Measurements from ENCODE around the gene ZBTB21. TPM values are rescaled to one million over a fixed set of nuclear protein-coding genes. Genes with fewer than 3 reads are reported as not detected.

ZBTB21 gene
- polyA plus RNA-seq, 1 experiment, result 13.4 TPM

DNA sequence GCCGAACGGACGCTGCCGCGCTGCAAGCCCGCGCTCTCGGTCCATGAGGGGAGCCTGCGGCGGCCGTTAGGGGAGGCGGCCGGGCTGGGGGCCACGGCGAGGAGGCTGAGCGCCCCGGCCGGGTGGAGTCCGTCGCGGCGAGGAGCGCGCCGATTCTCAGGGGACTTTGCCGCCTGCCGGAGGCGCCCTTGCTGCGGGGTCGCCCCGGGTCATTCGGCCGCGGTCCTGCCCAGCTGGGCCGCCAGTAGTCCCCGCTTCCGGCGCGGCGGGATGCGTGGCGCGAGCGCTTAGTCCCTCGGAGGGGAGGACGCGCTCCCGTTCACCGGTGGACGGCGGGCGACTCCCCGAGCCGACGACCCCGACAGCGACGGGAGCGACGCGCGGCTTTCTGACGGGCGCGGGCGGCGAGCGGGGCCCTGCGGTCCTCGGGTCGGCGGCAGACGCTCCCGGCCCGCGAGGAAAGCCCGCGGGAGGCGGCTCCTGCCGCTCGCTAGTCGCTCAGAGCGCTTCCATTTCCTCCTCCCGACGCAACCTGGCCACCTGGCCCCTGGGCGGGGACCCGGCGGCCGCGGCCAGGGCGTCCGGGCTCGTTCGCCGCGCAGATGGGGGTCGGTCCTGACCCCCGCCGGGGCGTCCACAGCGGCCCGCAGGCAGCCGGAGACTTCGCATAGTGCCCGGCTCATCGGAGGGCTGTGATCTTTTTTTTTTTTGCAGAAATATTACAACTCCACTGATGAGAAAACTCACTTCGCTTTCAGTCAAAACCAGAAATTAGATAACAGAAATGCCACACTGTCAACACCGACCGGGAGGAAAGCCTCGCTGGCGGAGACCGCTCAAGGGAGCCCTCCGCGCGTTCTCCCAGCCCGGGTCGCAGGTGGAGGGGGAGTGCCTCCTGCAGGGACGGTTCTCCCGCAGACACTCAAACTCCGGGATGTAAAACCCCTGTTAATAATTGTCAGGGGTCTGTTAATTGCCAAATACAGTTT is 641 bp upstream of the ZBTB21 start:
- peak overlapping the region; percentile 11 for H3K27ac ChIP-seq (ENCODE audit: low read depth, low read length)
- H3K4me3 ChIP-seq (ENCODE audit: low read depth, low read length), result peak overlapping the region; percentile 66
- ChIA-PET POLR2A (interaction anchor here (1.8 kb wide), 1 partner anchor 29 kb away, joined by 6 read pairs; no protein-coding TSS in a partner anchor), CTCF (interaction anchor here (1.3 kb wide), 1 partner anchor 17 kb away, joined by 3 read pairs; no protein-coding TSS in a partner anchor)
- no peak for DNase-seq (ENCODE audit: low read depth, low spot score)
- no peaks in the 10 kb centered on the region for H3K27me3 ChIP-seq (ENCODE audit: control insufficient read depth, insufficient read depth, low read length)
- no peaks in the 10 kb centered on the region; the same call in none of the 2 replicates for H3K9me3 ChIP-seq (ENCODE audit: control insufficient read depth, insufficient read depth, low read length)
- TF ChIP-seq, protein P1, sequence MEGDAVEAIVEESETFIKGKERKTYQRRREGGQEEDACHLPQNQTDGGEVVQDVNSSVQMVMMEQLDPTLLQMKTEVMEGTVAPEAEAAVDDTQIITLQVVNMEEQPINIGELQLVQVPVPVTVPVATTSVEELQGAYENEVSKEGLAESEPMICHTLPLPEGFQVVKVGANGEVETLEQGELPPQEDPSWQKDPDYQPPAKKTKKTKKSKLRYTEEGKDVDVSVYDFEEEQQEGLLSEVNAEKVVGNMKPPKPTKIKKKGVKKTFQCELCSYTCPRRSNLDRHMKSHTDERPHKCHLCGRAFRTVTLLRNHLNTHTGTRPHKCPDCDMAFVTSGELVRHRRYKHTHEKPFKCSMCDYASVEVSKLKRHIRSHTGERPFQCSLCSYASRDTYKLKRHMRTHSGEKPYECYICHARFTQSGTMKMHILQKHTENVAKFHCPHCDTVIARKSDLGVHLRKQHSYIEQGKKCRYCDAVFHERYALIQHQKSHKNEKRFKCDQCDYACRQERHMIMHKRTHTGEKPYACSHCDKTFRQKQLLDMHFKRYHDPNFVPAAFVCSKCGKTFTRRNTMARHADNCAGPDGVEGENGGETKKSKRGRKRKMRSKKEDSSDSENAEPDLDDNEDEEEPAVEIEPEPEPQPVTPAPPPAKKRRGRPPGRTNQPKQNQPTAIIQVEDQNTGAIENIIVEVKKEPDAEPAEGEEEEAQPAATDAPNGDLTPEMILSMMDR (IDR thresholded peaks at IDR 0.05; ENCODE audit: low read depth, low read length), result no peak; the same call in 1 of the 2 replicates

DNA sequence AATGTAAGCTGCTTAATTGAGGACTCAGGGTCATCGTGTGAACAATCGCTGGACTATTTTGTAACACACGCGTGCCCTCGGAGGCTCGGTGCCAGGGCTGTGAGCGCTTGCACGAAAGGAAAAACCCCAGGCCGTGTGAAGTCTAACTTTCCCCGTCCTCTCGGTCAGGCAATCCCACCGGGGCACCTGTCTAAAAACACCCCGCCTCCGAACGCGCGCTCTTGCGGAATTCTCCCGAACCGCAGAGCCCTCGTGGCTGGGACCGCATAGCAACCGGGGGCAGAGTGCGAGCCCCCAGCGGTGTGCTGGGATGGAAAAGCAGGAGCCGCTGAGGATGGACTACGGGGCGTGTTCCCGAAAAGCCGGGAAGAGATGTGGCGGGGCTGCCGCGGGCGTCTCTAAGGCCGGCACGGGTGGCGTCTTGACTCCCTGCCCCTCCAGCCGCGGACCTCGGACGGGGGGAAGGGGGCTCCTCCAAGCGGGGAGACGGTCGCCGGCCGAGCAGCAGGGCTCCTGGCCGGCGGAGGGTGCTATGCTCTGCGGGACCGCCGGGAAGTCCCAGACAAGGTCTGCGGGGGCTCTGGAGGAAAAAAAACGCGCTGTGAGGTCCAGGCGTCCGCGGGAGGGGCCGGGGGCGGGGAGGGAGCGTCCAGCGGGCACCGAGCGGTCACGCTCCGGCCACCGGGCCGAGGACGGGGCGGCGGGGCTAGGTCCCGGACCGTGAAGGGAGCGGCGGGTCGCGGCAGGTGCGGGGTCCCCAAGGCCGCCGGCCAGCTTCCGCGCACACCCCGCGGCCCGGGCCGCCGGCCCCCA is 936 bp downstream of the ZBTB21 start:
- Histone ChIP-seq H3K4me3 (ENCODE audit: low read depth, low read length) (peak overlapping the region; percentile 74), H3K27me3 (ENCODE audit: control insufficient read depth, insufficient read depth, low read length) (no peaks in the 10 kb centered on the region), H3K27ac (ENCODE audit: low read depth, low read length) (peak overlapping the region; percentile 100), H3K9me3 (ENCODE audit: control insufficient read depth, insufficient read depth, low read length) (no peaks in the 10 kb centered on the region; the same call in 1 of the 2 replicates)
- TF ChIP-seq, protein P1 (IDR thresholded peaks at IDR 0.05; ENCODE audit: low read depth, low read length), result peak; percentile 27
- CTCF ChIA-PET, result interaction anchor here (0.9 to 1.3 kb wide), 3 partner anchors 15 to 108 kb away, joined by 3 read pairs; no protein-coding TSS in a partner anchor
- DNase-seq (ENCODE audit: low read depth, low spot score), result no peak
- POLR2A ChIA-PET, result interaction anchor here (0.9 to 1.8 kb wide), 3 partner anchors 30 to 108 kb away, joined by 3 to 6 read pairs (median 6); no protein-coding TSS in a partner anchor

DNA sequence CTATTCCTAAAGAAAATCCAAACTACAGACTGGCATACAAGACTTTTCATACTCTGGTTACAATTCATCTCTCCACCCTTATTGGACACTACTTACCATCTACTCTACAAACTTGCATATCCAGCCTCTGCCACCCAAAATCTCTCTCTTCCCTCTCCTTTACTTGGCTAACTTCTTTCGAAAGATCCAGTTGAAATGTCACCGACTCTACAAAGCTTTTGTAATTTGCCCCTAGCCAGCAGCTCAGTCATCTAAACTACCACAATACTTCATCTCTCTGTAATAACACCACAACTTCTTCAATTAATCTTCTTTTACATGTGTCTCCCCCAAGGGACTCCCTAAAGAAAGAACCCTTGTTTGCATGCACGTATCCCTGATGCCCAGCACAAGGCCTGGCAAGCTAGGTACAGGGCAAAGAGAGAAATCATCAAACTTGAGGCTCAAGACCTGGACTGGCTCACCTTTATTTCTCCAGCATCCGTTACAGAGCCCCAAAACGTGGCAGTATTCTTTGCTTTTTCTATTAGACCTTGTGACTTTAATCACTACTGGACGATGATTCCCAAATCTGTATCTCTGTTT is 2.7 kb downstream of the ZBTB21 start:
- DNase-seq (ENCODE audit: low read depth, low spot score), result no peak
- Histone ChIP-seq H3K4me3 (ENCODE audit: low read depth, low read length) (no peak overlapping the region), H3K27me3 (ENCODE audit: control insufficient read depth, insufficient read depth, low read length) (no peaks in the 10 kb centered on the region), H3K27ac (ENCODE audit: low read depth, low read length) (no peak overlapping the region), H3K9me3 (ENCODE audit: control insufficient read depth, insufficient read depth, low read length) (no peaks in the 10 kb centered on the region; the same call in 1 of the 2 replicates)
- TF ChIP-seq, protein P1 (IDR thresholded peaks at IDR 0.05; ENCODE audit: low read depth, low read length), result no peak
- CTCF ChIA-PET, result no interaction called here
- POLR2A ChIA-PET, result no interaction called here

DNA sequence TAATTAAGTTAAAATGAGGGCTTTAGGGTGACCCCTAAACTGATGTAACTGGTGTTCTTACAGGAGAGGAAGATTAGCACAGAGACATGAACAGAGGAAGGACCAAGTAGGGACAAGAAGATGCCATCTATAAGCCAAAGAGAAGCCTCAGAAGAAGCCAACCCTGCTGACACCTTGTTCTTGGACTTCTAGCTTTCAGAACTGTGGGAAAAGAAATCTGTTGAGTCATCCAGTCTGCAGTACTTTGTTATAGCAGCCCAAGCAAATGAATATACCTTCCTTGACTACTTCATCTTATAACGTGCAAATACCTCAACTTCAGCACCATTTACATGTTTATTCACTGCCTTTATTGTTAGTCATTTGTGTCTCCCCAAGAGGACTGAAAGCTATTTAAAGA is 3.4 kb downstream of the ZBTB21 start:
- POLR2A ChIA-PET, result no interaction called here
- TF ChIP-seq, protein P1 (IDR thresholded peaks at IDR 0.05; ENCODE audit: low read depth, low read length), result no peak
- Histone ChIP-seq H3K27me3 (ENCODE audit: control insufficient read depth, insufficient read depth, low read length) (no peaks in the 10 kb centered on the region), H3K27ac (ENCODE audit: low read depth, low read length) (no peak overlapping the region), H3K4me3 (ENCODE audit: low read depth, low read length) (no peak overlapping the region), H3K9me3 (ENCODE audit: control insufficient read depth, insufficient read depth, low read length) (no peaks in the 10 kb centered on the region; the same call in 1 of the 2 replicates)
- DNase-seq (ENCODE audit: low read depth, low spot score), result no peak
- CTCF ChIA-PET, result interaction anchor here (0.8 kb wide), 1 partner anchor 91 kb away, joined by 4 read pairs; no protein-coding TSS in a partner anchor
